Adipocyte (in vitro differentiated cells): ENCODE results near the gene INHBA.
A peak's percentile ranks its signal among the peaks of the same experiment; 100 is the strongest.

ENCODE experiments used
- DNase-seq: peaks from one replicate; pipeline ENCODE4 v3.0.0-alpha.2; 2015; ENCODE audit warnings: low read depth
- H3K27me3 ChIP-seq: replicated peaks from 2 replicates; pipeline ENCODE4 v1.7.0; 2013; ENCODE audit warnings: mild to moderate bottlenecking, low read length, moderate library complexity; ENCODE audit not compliant: control insufficient read depth, insufficient read depth
- H3K36me3 ChIP-seq: 2 replicates; pipeline ENCODE4 v1.7.0; 2013; ENCODE audit warnings: low read length, mild to moderate bottlenecking, moderate library complexity; ENCODE audit not compliant: control insufficient read depth, insufficient read depth, severe bottlenecking
- H3K4me1 ChIP-seq: 2 replicates; pipeline ENCODE4 v1.7.0; 2013; ENCODE audit warnings: mild to moderate bottlenecking, low read length, moderate library complexity; ENCODE audit not compliant: control insufficient read depth, insufficient read depth
- H3K4me3 ChIP-seq: 2 replicates; pipeline ENCODE4 v1.7.0; 2013; ENCODE audit warnings: mild to moderate bottlenecking, low read length, moderate library complexity
- H3K9ac ChIP-seq: 2 replicates; pipeline ENCODE4 v1.7.0; 2013; ENCODE audit warnings: mild to moderate bottlenecking, low read length, moderate library complexity
- H3K9me3 ChIP-seq: 2 replicates; pipeline ENCODE4 v1.7.0; 2013; ENCODE audit warnings: mild to moderate bottlenecking, low read length, moderate library complexity; ENCODE audit not compliant: control insufficient read depth

INHBA gene

GRCh38 chr7:41696323-41696916, 6.5 kb downstream of the INHBA start:
- Histone ChIP-seq H3K4me1 (peaks cover 54% of the 10 kb centered on the region), H3K36me3 (no peaks in the 10 kb centered on the region), H3K27me3 (no peaks in the 10 kb centered on the region), H3K4me3 (peak overlapping the region; percentile 81), H3K9me3 (no peaks in the 10 kb centered on the region), H3K9ac (peak overlapping the region; percentile 87)
- DNase-seq: peak; percentile 97

- peak; percentile 82 for DNase-seq
- peak overlapping the region; percentile 81 for H3K4me3 ChIP-seq
These were observed 7.1 kb downstream of the INHBA start for GRCh38 chr7:41695661-41696322.

DNA sequence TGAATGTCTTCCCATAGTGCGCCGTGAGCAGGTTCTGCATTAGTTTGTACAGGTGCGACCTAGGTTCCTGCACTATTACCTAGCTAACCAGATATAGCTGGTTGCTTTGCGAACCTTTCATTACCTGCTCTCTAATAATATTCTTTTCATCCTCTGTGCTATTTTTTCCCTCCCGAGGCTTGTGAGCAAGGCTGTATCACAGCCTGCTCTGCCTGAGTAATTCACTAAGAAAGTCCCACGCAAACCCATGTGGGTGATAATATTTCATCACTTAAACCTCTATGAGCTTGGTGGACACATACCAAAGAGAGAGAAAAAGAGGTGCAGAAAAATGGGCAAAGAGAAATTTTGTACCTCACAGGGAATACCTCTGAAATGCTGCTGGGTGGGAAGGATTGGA, 8.4 kb downstream of the INHBA start:
- H3K27me3 ChIP-seq: no peaks in the 10 kb centered on the region
- no peak overlapping the region for H3K9ac ChIP-seq
- H3K4me1 ChIP-seq: peaks cover 45% of the 10 kb centered on the region
- DNase-seq: no peak
- peaks cover 4% of the 10 kb centered on the region for H3K36me3 ChIP-seq
- no peaks in the 10 kb centered on the region for H3K9me3 ChIP-seq
- no peak overlapping the region for H3K4me3 ChIP-seq

More at GRCh38 chr7:41695661-41696322, 7.1 kb downstream of the INHBA start:
- Histone ChIP-seq H3K27me3 (no peaks in the 10 kb centered on the region), H3K4me1 (peaks cover 47% of the 10 kb centered on the region), H3K9me3 (no peaks in the 10 kb centered on the region), H3K9ac (peak overlapping the region; percentile 87), H3K36me3 (no peaks in the 10 kb centered on the region)

- no peaks in the 10 kb centered on the region for H3K27me3 ChIP-seq
- peaks cover 5% of the 10 kb centered on the region for H3K36me3 ChIP-seq
- peak; percentile 70 for DNase-seq
- no peaks in the 10 kb centered on the region for H3K9me3 ChIP-seq
- peaks cover 35% of the 10 kb centered on the region for H3K4me1 ChIP-seq
- H3K4me3 ChIP-seq: no peak overlapping the region
- H3K9ac ChIP-seq: no peak overlapping the region
These were observed 9.5 kb downstream of the INHBA start for GRCh38 chr7:41693150-41693997.

DNA sequence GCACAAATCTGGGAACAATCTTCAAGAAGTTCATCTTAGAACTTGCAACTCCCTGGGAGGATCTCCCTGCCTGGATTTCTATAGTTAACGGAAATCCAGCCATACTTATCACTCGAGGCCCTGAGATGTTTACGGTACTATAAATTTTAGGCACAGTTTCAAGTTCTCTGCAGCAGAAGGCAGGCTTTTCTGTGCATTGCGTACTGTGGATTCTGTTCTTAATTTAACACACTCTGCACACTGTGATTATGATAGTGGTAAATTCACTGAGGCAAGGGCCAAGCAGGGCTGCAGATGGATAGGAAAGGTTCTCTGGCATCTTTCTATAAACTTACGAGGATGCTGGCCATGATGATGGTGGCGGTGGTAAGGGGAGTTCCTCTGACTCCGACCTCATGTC, 10.6 kb downstream of the INHBA start:
- Histone ChIP-seq H3K9me3 (no peaks in the 10 kb centered on the region), H3K36me3 (peaks cover 5% of the 10 kb centered on the region), H3K9ac (no peak overlapping the region), H3K4me1 (peaks cover 29% of the 10 kb centered on the region), H3K4me3 (no peak overlapping the region), H3K27me3 (no peaks in the 10 kb centered on the region)
- DNase-seq: no peak

- H3K9ac ChIP-seq: no peak overlapping the region
- H3K4me3 ChIP-seq: no peak overlapping the region
- no peak for DNase-seq
- peaks cover 26% of the 10 kb centered on the region for H3K4me1 ChIP-seq
- H3K36me3 ChIP-seq: peaks cover 5% of the 10 kb centered on the region
- no peaks in the 10 kb centered on the region for H3K27me3 ChIP-seq
- no peaks in the 10 kb centered on the region for H3K9me3 ChIP-seq
These were observed 11.4 kb downstream of the INHBA start for GRCh38 chr7:41691286-41692190.

GRCh38 chr7:41689815-41690214, 13.1 kb downstream of the INHBA start:
- no peak overlapping the region for H3K4me3 ChIP-seq
- H3K9me3 ChIP-seq: no peaks in the 10 kb centered on the region
- H3K36me3 ChIP-seq: peaks cover 5% of the 10 kb centered on the region
- no peak for DNase-seq
- H3K4me1 ChIP-seq: peaks cover 14% of the 10 kb centered on the region
- no peak overlapping the region for H3K9ac ChIP-seq
- H3K27me3 ChIP-seq: no peaks in the 10 kb centered on the region

- peaks cover 8% of the 10 kb centered on the region for H3K4me1 ChIP-seq
- peaks cover 5% of the 10 kb centered on the region for H3K36me3 ChIP-seq
- no peak overlapping the region for H3K4me3 ChIP-seq
- DNase-seq: no peak
- H3K27me3 ChIP-seq: no peaks in the 10 kb centered on the region
- H3K9me3 ChIP-seq: no peaks in the 10 kb centered on the region
- no peak overlapping the region for H3K9ac ChIP-seq
These were observed 14.0 kb downstream of the INHBA start for GRCh38 chr7:41688906-41689305.

GRCh38 chr7:41688012-41688625, 14.8 kb downstream of the INHBA start:
- peaks cover 3% of the 10 kb centered on the region for H3K4me1 ChIP-seq
- no peaks in the 10 kb centered on the region for H3K9me3 ChIP-seq
- no peak overlapping the region for H3K9ac ChIP-seq
- H3K27me3 ChIP-seq: no peaks in the 10 kb centered on the region
- H3K4me3 ChIP-seq: no peak overlapping the region
- H3K36me3 ChIP-seq: peaks cover 5% of the 10 kb centered on the region
- DNase-seq: no peak

DNA sequence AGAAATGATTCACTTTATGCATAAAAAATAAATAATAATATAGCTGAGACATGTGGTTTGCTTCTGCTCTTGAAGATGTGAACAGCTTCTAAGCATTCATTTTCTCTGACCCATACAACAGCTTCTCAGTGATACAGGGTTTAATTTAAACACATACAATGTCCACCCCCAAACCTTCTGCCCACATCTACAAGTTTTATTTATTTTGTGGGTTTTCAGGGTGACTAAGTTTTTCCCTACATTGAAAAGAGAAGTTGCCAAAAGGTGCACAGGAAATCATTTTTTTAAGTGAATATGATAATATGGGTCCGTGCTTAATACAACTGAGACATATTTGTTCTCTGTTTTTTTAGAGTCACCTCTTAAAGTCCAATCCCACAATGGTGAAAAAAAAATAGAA, 17.2 kb downstream of the INHBA start:
- no peak overlapping the region for H3K4me3 ChIP-seq

More for the DNA sequence above, 17.2 kb downstream of the INHBA start:
- no peak for DNase-seq
- no peaks in the 10 kb centered on the region for H3K27me3 ChIP-seq
- peaks cover 5% of the 10 kb centered on the region for H3K36me3 ChIP-seq
- H3K9me3 ChIP-seq: no peaks in the 10 kb centered on the region
- no peak overlapping the region for H3K9ac ChIP-seq
- H3K4me1 ChIP-seq: no peaks in the 10 kb centered on the region
